ENCODE measurements around the gene PIK3C2G.

The PIK3C2G gene

DNA sequence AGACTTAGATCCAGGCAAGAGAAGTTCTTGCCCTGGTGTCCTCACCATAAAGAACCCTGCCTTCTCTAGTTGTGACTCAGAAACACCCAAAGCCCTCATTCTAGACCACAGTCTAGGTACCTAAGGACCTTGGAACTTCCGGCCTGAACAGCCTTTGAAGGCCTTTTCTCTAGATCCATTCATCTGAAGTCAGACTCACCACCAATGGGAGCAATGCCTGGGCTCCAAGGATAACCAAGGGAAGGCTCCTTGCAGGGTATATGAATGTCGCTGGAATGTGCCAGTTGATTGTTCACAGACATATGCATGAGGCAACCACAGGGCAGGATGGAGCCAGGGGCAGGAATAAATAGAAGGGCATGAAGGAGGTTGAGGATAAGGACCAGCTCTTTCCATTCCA lies 390.2 kb downstream of the PIK3C2G start:
- ATAC-seq: no peak
- no peak for TF ChIP-seq ZNF70 (CRISPR knock-in tag; IDR thresholded peaks at IDR 0.05)
- TF ChIP-seq PPARA (CRISPR knock-in tag; IDR thresholded peaks at IDR 0.05; ENCODE audit: borderline replicate concordance): no peak
- TF ChIP-seq, protein P1, sequence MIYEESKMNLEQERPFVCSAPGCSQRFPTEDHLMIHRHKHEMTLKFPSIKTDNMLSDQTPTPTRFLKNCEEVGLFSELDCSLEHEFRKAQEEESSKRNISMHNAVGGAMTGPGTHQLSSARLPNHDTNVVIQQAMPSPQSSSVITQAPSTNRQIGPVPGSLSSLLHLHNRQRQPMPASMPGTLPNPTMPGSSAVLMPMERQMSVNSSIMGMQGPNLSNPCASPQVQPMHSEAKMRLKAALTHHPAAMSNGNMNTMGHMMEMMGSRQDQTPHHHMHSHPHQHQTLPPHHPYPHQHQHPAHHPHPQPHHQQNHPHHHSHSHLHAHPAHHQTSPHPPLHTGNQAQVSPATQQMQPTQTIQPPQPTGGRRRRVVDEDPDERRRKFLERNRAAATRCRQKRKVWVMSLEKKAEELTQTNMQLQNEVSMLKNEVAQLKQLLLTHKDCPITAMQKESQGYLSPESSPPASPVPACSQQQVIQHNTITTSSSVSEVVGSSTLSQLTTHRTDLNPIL (CRISPR knock-in tag; IDR thresholded peaks at IDR 0.05; ENCODE audit: low read depth): no peak
- TF ChIP-seq, protein P2, sequence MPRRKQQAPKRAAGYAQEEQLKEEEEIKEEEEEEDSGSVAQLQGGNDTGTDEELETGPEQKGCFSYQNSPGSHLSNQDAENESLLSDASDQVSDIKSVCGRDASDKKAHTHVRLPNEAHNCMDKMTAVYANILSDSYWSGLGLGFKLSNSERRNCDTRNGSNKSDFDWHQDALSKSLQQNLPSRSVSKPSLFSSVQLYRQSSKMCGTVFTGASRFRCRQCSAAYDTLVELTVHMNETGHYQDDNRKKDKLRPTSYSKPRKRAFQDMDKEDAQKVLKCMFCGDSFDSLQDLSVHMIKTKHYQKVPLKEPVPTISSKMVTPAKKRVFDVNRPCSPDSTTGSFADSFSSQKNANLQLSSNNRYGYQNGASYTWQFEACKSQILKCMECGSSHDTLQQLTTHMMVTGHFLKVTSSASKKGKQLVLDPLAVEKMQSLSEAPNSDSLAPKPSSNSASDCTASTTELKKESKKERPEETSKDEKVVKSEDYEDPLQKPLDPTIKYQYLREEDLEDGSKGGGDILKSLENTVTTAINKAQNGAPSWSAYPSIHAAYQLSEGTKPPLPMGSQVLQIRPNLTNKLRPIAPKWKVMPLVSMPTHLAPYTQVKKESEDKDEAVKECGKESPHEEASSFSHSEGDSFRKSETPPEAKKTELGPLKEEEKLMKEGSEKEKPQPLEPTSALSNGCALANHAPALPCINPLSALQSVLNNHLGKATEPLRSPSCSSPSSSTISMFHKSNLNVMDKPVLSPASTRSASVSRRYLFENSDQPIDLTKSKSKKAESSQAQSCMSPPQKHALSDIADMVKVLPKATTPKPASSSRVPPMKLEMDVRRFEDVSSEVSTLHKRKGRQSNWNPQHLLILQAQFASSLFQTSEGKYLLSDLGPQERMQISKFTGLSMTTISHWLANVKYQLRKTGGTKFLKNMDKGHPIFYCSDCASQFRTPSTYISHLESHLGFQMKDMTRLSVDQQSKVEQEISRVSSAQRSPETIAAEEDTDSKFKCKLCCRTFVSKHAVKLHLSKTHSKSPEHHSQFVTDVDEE (CRISPR knock-in tag; IDR thresholded peaks at IDR 0.05): no peak
- no peak for TF ChIP-seq CSDC2 (CRISPR knock-in tag; IDR thresholded peaks at IDR 0.05)
- TF ChIP-seq RARB (CRISPR knock-in tag; IDR thresholded peaks at IDR 0.05): no peak
- TF ChIP-seq SNAI2 (CRISPR knock-in tag; IDR thresholded peaks at IDR 0.05): no peak
- TF ChIP-seq, protein P3, sequence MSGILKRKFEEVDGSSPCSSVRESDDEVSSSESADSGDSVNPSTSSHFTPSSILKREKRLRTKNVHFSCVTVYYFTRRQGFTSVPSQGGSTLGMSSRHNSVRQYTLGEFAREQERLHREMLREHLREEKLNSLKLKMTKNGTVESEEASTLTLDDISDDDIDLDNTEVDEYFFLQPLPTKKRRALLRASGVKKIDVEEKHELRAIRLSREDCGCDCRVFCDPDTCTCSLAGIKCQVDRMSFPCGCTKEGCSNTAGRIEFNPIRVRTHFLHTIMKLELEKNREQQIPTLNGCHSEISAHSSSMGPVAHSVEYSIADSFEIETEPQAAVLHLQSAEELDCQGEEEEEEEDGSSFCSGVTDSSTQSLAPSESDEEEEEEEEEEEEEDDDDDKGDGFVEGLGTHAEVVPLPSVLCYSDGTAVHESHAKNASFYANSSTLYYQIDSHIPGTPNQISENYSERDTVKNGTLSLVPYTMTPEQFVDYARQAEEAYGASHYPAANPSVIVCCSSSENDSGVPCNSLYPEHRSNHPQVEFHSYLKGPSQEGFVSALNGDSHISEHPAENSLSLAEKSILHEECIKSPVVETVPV (CRISPR knock-in tag; IDR thresholded peaks at IDR 0.05): no peak
- TF ChIP-seq ZNF565 (CRISPR knock-in tag; conservative IDR thresholded peaks at IDR 0.05; ENCODE audit: low read depth): no peak
- no peak for TF ChIP-seq BACH2 (CRISPR knock-in tag; IDR thresholded peaks at IDR 0.05; ENCODE audit: borderline replicate concordance)
- TF ChIP-seq TOX (CRISPR knock-in tag; IDR thresholded peaks at IDR 0.05; ENCODE audit: borderline replicate concordance): no peak
- TF ChIP-seq ZFP3 (CRISPR knock-in tag; IDR thresholded peaks at IDR 0.05): no peak
- no peak for TF ChIP-seq ZFP30 (CRISPR knock-in tag; IDR thresholded peaks at IDR 0.05)
- TF ChIP-seq GLIS3 (CRISPR knock-in tag; IDR thresholded peaks at IDR 0.05): no peak
- TF ChIP-seq TCF4 (CRISPR knock-in tag; IDR thresholded peaks at IDR 0.05; ENCODE audit: borderline replicate concordance): no peak

DNA sequence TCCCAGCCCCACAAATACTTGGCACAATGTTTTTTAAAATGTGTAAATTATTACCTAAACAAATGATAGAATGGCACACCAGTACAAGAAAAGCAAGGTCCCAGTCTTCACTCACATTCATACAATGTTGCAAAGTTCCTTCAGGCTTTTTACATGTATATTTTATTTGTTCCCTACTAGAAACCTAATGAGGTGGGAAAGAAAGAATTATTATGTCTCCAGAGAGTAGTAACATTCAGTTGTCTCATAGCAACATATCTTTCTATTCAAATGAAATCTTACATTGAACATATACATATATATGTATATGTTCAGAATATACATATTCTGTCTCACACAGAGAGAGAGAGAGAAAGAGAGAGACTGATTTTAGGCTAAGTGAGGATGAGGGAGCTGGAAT lies 391.3 kb downstream of the PIK3C2G start:
- no peak for TF ChIP-seq CSDC2 (CRISPR knock-in tag; IDR thresholded peaks at IDR 0.05)
- TF ChIP-seq RARB (CRISPR knock-in tag; IDR thresholded peaks at IDR 0.05): no peak
- no peak for TF ChIP-seq TOX (CRISPR knock-in tag; IDR thresholded peaks at IDR 0.05; ENCODE audit: borderline replicate concordance)
- no peak for TF ChIP-seq ZNF565 (CRISPR knock-in tag; conservative IDR thresholded peaks at IDR 0.05; ENCODE audit: low read depth)
- no peak for TF ChIP-seq ARNTL (CRISPR knock-in tag; IDR thresholded peaks at IDR 0.05; ENCODE audit: borderline replicate concordance, low read depth)
- TF ChIP-seq, protein P4, sequence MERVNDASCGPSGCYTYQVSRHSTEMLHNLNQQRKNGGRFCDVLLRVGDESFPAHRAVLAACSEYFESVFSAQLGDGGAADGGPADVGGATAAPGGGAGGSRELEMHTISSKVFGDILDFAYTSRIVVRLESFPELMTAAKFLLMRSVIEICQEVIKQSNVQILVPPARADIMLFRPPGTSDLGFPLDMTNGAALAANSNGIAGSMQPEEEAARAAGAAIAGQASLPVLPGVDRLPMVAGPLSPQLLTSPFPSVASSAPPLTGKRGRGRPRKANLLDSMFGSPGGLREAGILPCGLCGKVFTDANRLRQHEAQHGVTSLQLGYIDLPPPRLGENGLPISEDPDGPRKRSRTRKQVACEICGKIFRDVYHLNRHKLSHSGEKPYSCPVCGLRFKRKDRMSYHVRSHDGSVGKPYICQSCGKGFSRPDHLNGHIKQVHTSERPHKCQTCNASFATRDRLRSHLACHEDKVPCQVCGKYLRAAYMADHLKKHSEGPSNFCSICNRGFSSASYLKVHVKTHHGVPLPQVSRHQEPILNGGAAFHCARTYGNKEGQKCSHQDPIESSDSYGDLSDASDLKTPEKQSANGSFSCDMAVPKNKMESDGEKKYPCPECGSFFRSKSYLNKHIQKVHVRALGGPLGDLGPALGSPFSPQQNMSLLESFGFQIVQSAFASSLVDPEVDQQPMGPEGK (CRISPR knock-in tag; IDR thresholded peaks at IDR 0.05; ENCODE audit: borderline replicate concordance): no peak
- TF ChIP-seq ESRRG (CRISPR knock-in tag; IDR thresholded peaks at IDR 0.05): no peak
- TF ChIP-seq GLIS3 (CRISPR knock-in tag; IDR thresholded peaks at IDR 0.05): no peak
- TF ChIP-seq ZC3H10 (CRISPR knock-in tag; IDR thresholded peaks at IDR 0.05): no peak
- TF ChIP-seq OSR1 (CRISPR knock-in tag; IDR thresholded peaks at IDR 0.05): no peak
- TF ChIP-seq PPARA (CRISPR knock-in tag; IDR thresholded peaks at IDR 0.05; ENCODE audit: borderline replicate concordance): no peak
- ATAC-seq: no peak

DNA sequence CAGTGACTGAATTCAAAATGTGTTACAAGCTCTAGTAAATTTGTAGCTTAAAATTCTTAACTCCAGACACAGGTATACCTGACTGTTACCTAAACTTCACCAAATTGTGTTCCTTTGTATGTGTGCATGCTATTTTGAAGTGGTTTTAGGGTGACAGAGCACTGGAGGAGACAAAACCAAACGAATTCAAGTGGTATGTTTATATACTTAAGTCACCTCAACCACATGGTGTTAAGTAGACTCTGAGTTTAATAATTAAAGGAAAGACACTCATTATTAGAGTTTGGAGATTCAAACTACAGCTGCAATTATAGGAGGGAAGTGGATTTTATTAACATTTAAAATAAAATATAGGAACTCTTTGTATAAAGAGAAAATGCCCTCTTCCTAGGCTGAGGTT lies 392.1 kb downstream of the PIK3C2G start:
- no peak for ATAC-seq
- no peak for TF ChIP-seq PPARA (CRISPR knock-in tag; IDR thresholded peaks at IDR 0.05; ENCODE audit: borderline replicate concordance)
- no peak for TF ChIP-seq ZFP30 (CRISPR knock-in tag; IDR thresholded peaks at IDR 0.05)
- no peak for TF ChIP-seq GLIS3 (CRISPR knock-in tag; IDR thresholded peaks at IDR 0.05)
- TF ChIP-seq, protein P4 (CRISPR knock-in tag; IDR thresholded peaks at IDR 0.05; ENCODE audit: borderline replicate concordance): no peak
- TF ChIP-seq, protein P2 (CRISPR knock-in tag; IDR thresholded peaks at IDR 0.05): no peak
- no peak for TF ChIP-seq CSDC2 (CRISPR knock-in tag; IDR thresholded peaks at IDR 0.05)
- no peak for TF ChIP-seq OSR1 (CRISPR knock-in tag; IDR thresholded peaks at IDR 0.05)
- TF ChIP-seq ZNF8 (CRISPR knock-in tag; IDR thresholded peaks at IDR 0.05): no peak
- TF ChIP-seq BACH2 (CRISPR knock-in tag; IDR thresholded peaks at IDR 0.05; ENCODE audit: borderline replicate concordance): no peak
- TF ChIP-seq ZNF70 (CRISPR knock-in tag; IDR thresholded peaks at IDR 0.05): no peak

Measured in SK-N-SH treated with all-trans-retinoic acid at 6 μM for 48 hours (cell line).